ENCODE measurements around the gene USP40. TPM values are rescaled to one million over a fixed set of nuclear protein-coding genes. Genes with fewer than 3 reads are reported as not detected.

The USP40 gene
- total and polyA plus RNA-seq, 2 donors (not counting 1 experiment from before 2014, with no cell fraction given), result 19.8 to 37.0 TPM

DNA sequence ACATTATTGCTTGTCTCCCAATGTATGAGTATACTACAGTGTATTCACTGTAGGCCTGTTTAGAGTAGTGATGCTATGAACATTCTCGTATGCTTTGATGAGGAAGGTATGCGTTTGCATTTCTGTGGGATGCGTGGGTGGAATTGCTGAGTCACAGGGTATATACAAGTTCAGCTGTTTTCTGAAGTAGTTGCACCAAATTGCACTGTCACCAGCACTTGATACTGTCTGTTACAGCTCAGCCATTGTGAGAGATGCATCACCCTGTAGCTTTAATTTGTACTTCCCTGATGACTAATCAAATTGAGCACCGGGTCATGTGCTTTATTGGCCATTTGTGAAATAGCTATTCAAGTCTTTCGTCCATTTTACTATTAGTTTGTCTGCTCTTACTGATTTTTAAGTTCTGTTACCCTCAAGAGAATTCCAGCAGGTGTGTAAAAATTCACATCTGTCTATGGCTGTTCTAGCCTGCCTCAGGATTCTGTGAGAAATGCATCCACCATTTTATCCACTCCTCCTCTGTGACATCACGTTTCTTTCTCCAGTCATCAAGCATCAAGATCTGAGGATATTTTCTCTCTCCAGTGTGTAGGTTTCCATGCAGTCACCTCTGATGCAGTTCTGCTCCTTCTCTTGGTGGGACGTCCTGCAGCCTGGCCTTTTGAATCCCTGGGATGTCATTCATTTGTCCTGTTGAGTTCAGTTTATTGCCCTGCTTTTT, 139.8 kb downstream of the USP40 start:
- ChIA-PET CTCF (interaction anchor here (1.4 to 15.7 kb wide), 4 partner anchors 12 to 23 kb away, joined by 4 to 218 read pairs (median 7); no protein-coding TSS in a partner anchor), POLR2A (no interaction called here)
- no peak overlapping the region for H3K9ac ChIP-seq (ENCODE audit: low read length)
- peaks cover 70% of the 10 kb centered on the region for H4K20me1 ChIP-seq (ENCODE audit: control insufficient read depth, insufficient read depth, low read length, poor library complexity, severe bottlenecking)
- peak overlapping the region; percentile 73 for H3K27ac Mint-ChIP-seq
- H3K4me1 ChIP-seq (ENCODE audit: control insufficient read depth in 2 of 2, insufficient read depth in 2 of 2, low read length in 2 of 2), result peaks cover 31 to 39% of the 10 kb centered on the region in 2 donors
- H3K9me3 Mint-ChIP-seq (ENCODE audit: insufficient read depth), result no peaks in the 10 kb centered on the region
- no peaks in the 10 kb centered on the region for H3K27me3 Mint-ChIP-seq
- no peak overlapping the region for H3K4me3 ChIP-seq (ENCODE audit: control extremely low read depth in 1 of 5, extremely low read depth in 1 of 5, insufficient read depth in 1 of 5, low read depth in 2 of 5, low read length in 4 of 5)
- no peak overlapping the region for H2AFZ ChIP-seq (ENCODE audit: insufficient read depth, low read depth, low read length, poor library complexity, severe bottlenecking)
- peaks cover 78% of the 10 kb centered on the region for H3K4me1 Mint-ChIP-seq
- H3K27me3 ChIP-seq (replicated peaks in 1 of 4; ENCODE audit: control extremely low read depth in 1 of 4, control insufficient read depth in 3 of 4, insufficient read depth in 4 of 4, low read length in 3 of 4), result no peaks in the 10 kb centered on the region
- no peak for DNase-seq
- H3K27ac ChIP-seq (ENCODE audit: low read length in 2 of 2), result no peak overlapping the region
- 78% methylated on average over 4 of the region's 7 CpGs for WGBS (ENCODE audit: insufficient coverage)
- H3K36me3 ChIP-seq (replicated peaks in 1 of 2; ENCODE audit: control extremely low read depth in 1 of 2, control insufficient read depth in 1 of 2, extremely low read depth in 1 of 2, insufficient read depth in 2 of 2, low read length in 1 of 2), result peaks cover 2 to 60% of the 10 kb centered on the region in 2 experiments
- H3K4me2 ChIP-seq (replicated peaks; ENCODE audit: low read depth, low read length, poor library complexity, severe bottlenecking), result no peak overlapping the region
- no peak overlapping the region for H3K4me3 Mint-ChIP-seq
- H3K79me2 ChIP-seq (ENCODE audit: control insufficient read depth, insufficient read depth, low read length), result peaks cover 100% of the 10 kb centered on the region
- ATAC-seq (ENCODE audit: low read depth), result no peak
- no peak for TF ChIP-seq EZH2 (IDR thresholded peaks at IDR 0.05; ENCODE audit: borderline replicate concordance, insufficient read depth, low read depth, low read length, poor library complexity, severe bottlenecking)
- TF ChIP-seq, protein P1, sequence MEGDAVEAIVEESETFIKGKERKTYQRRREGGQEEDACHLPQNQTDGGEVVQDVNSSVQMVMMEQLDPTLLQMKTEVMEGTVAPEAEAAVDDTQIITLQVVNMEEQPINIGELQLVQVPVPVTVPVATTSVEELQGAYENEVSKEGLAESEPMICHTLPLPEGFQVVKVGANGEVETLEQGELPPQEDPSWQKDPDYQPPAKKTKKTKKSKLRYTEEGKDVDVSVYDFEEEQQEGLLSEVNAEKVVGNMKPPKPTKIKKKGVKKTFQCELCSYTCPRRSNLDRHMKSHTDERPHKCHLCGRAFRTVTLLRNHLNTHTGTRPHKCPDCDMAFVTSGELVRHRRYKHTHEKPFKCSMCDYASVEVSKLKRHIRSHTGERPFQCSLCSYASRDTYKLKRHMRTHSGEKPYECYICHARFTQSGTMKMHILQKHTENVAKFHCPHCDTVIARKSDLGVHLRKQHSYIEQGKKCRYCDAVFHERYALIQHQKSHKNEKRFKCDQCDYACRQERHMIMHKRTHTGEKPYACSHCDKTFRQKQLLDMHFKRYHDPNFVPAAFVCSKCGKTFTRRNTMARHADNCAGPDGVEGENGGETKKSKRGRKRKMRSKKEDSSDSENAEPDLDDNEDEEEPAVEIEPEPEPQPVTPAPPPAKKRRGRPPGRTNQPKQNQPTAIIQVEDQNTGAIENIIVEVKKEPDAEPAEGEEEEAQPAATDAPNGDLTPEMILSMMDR (IDR thresholded peaks at IDR 0.05), result no peak
- intact Hi-C loops (cut with micrococcal nuclease), result no loop called here
- no peaks in the 10 kb centered on the region for H3K9me3 ChIP-seq (ENCODE audit: control extremely low read depth in 1 of 3, control insufficient read depth in 2 of 3, insufficient read depth in 1 of 3, low read length in 2 of 3)

Other genes with a start within 250 kb of the USP40 start
- gene DGKD, start 212.3 kb downstream of the USP40 start, total RNA-seq, result 396 and 397 TPM in 2 replicates
- 224 and 340 TPM in 2 replicates for gene DGKD, start 212.3 kb downstream of the USP40 start, polyA plus RNA-seq
- gene UGT1A8, start 50.9 kb upstream of the USP40 start, total RNA-seq, result not detected in 2 replicates
- not detected in 2 replicates for gene UGT1A8, start 50.9 kb upstream of the USP40 start, polyA plus RNA-seq
- gene UGT1A10, start 69.7 kb upstream of the USP40 start, total RNA-seq, result not detected in 2 replicates
- gene UGT1A10, start 69.7 kb upstream of the USP40 start, polyA plus RNA-seq, result not detected in 2 replicates
- gene UGT1A9, start 105.1 kb upstream of the USP40 start, total RNA-seq, result not detected in 2 replicates
- not detected in 2 replicates for gene UGT1A9, start 105.1 kb upstream of the USP40 start, polyA plus RNA-seq
- gene UGT1A7, start 115.1 kb upstream of the USP40 start, total RNA-seq, result not detected in 2 replicates
- not detected in 2 replicates for gene UGT1A7, start 115.1 kb upstream of the USP40 start, polyA plus RNA-seq
- gene UGT1A6, start 126.1 kb upstream of the USP40 start, total RNA-seq, result not detected in 2 replicates
- gene UGT1A6, start 126.1 kb upstream of the USP40 start, polyA plus RNA-seq, result not detected in 2 replicates
- gene UGT1A5, start 146.1 kb upstream of the USP40 start, total RNA-seq, result not detected in 2 replicates
- not detected in 2 replicates for gene UGT1A5, start 146.1 kb upstream of the USP40 start, polyA plus RNA-seq
- not detected in 2 replicates for gene UGT1A4, start 152.0 kb upstream of the USP40 start, total RNA-seq
- gene UGT1A4, start 152.0 kb upstream of the USP40 start, polyA plus RNA-seq, result not detected in 2 replicates
- gene UGT1A3, start 162.3 kb upstream of the USP40 start, total RNA-seq, result not detected in 2 replicates
- gene UGT1A3, start 162.3 kb upstream of the USP40 start, polyA plus RNA-seq, result not detected in 2 replicates
- not detected in 2 replicates for gene UGT1A1, start 193.5 kb upstream of the USP40 start, total RNA-seq
- gene UGT1A1, start 193.5 kb upstream of the USP40 start, polyA plus RNA-seq, result not detected in 2 replicates
- not detected in 2 replicates for gene MROH2A, start 211.5 kb upstream of the USP40 start, total RNA-seq
- gene MROH2A, start 211.5 kb upstream of the USP40 start, polyA plus RNA-seq, result not detected in 2 replicates

All from B cell (primary cell).